ENCODE data around the gene SULT1C3. TPM values are rescaled to one million over a fixed set of nuclear protein-coding genes. Genes with fewer than 3 reads are reported as not detected.

SULT1C3 gene
- total RNA-seq, 2 experiments from 2014 or later: not detected

DNA sequence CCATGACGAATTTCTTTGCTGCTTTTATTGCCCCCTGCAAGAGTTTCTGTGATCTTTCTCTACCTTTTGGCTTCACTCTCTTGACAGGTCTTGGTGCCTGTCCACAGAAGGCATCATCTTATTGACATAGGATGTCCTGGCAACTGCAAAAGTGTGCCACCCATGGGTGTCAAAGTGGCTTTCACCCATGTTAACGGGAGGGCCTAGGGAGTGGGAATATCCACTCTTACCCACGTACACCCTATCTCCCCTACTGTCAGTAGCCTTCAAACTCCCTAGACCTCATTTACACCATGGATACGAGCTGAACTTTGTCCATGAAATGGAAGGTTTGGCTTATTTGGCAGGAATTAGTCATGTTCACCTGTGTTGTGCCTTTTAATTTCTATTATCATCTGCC lies 16.2 kb upstream of the SULT1C3 start:
- ChIA-PET CTCF (no interaction called here), POLR2A (no interaction called here)
- DNase-seq (no peak), ATAC-seq (no peak)
- Mint-ChIP-seq H3K27ac (no peak overlapping the region), H3K4me3 (no peak overlapping the region), H3K4me1 (ENCODE audit: low read depth) (no peaks in the 10 kb centered on the region), H3K27me3 (ENCODE audit: low read depth) (no peaks in the 10 kb centered on the region), H3K36me3 (ENCODE audit: low read depth) (no peaks in the 10 kb centered on the region), H3K9me3 (ENCODE audit: insufficient read depth) (peaks cover 7% of the 10 kb centered on the region)

GRCh38 chr2:108224022-108224421 lies 15.7 kb upstream of the SULT1C3 start:
- ATAC-seq (no peak), DNase-seq (no peak)
- Mint-ChIP-seq H3K27me3 (ENCODE audit: low read depth) (no peaks in the 10 kb centered on the region), H3K36me3 (ENCODE audit: low read depth) (no peaks in the 10 kb centered on the region), H3K4me3 (no peak overlapping the region), H3K27ac (no peak overlapping the region), H3K4me1 (ENCODE audit: low read depth) (no peaks in the 10 kb centered on the region), H3K9me3 (ENCODE audit: insufficient read depth) (peaks cover 7% of the 10 kb centered on the region)
- ChIA-PET POLR2A (no interaction called here), CTCF (no interaction called here)

DNA sequence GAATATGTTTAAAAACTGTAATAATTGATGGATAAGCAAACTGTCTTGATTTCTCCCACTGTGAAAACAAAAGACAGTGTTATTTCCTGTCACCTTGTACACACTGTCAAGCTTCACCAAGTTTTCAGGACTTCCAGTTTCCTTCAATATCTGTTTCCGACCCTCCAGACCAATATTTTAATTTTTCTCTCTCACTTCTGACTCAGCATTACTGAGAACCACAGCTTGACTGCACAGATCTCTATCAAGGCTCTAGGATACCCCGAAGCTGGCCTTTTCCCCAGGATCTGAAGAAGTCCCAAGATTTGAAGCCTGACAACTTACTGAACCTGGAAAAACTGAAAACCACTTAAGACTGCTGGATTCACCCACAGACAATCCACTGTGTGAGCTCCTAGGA lies 13.2 kb upstream of the SULT1C3 start:
- DNase-seq: no peak
- H3K36me3 Mint-ChIP-seq (ENCODE audit: low read depth): no peaks in the 10 kb centered on the region
- no peaks in the 10 kb centered on the region for H3K4me1 Mint-ChIP-seq (ENCODE audit: low read depth)
- CTCF ChIA-PET: no interaction called here
- H3K4me3 Mint-ChIP-seq: no peak overlapping the region
- POLR2A ChIA-PET: no interaction called here
- ATAC-seq: no peak
- no peaks in the 10 kb centered on the region for H3K27me3 Mint-ChIP-seq (ENCODE audit: low read depth)
- peaks cover 7% of the 10 kb centered on the region for H3K9me3 Mint-ChIP-seq (ENCODE audit: insufficient read depth)
- no peak overlapping the region for H3K27ac Mint-ChIP-seq

- Mint-ChIP-seq H3K27ac (no peak overlapping the region), H3K4me3 (no peak overlapping the region), H3K27me3 (ENCODE audit: low read depth) (peaks cover 3% of the 10 kb centered on the region), H3K36me3 (ENCODE audit: low read depth) (no peaks in the 10 kb centered on the region), H3K4me1 (ENCODE audit: low read depth) (no peaks in the 10 kb centered on the region), H3K9me3 (ENCODE audit: insufficient read depth) (peaks cover 7% of the 10 kb centered on the region)
- DNase-seq (no peak), ATAC-seq (no peak)
- ChIA-PET POLR2A (no interaction called here), CTCF (no interaction called here)
These were observed 11.8 kb upstream of the SULT1C3 start for GRCh38 chr2:108228006-108228405.

DNA sequence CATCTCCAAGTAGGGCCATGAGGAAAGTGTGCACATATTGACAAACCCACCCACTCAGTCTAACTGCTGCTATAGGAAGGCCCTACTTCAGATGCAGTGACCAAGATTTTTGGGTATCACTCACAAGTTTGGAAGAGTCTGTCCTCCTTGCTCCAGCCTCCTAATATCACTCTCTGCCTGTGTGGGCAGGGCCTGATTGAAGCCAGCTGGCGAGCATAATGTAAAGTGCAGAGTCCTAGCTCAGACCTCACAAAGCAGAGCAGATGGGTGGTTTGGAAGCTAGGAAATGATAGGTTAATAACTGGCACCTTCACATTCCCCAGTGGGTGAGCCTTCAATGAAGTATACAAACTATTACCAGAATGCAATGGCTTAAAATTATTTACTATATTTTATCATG lies 11.2 kb upstream of the SULT1C3 start:
- ChIA-PET POLR2A (no interaction called here), CTCF (no interaction called here)
- no peak for DNase-seq
- H3K4me1 Mint-ChIP-seq (ENCODE audit: low read depth): no peaks in the 10 kb centered on the region
- peaks cover 6% of the 10 kb centered on the region for H3K9me3 Mint-ChIP-seq (ENCODE audit: insufficient read depth)
- no peak overlapping the region for H3K27ac Mint-ChIP-seq
- no peak overlapping the region for H3K4me3 Mint-ChIP-seq
- H3K36me3 Mint-ChIP-seq (ENCODE audit: low read depth): no peaks in the 10 kb centered on the region
- peaks cover 3% of the 10 kb centered on the region for H3K27me3 Mint-ChIP-seq (ENCODE audit: low read depth)
- ATAC-seq: no peak

DNA sequence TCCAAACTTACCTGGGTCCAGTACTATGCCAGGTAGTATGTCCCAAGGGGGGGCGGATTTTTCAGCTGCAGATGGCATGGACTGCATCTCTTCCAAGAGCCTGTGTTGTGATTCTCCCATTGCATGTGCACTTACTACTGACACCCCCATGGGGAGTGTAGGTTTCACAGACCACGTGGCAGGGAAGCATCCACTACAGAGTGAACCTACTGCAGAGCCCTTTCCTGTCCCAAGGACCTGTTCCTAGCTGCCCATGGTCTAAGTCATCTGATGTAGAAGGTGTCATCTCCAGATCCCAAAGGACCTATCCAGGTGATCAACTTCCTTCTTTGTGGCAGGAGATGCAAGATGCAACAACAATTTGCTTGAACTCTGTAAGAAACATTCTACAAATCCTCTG lies 9.9 kb upstream of the SULT1C3 start:
- H3K27me3 Mint-ChIP-seq (ENCODE audit: low read depth): peaks cover 3% of the 10 kb centered on the region
- ATAC-seq (no peak), DNase-seq (no peak)
- H3K4me3 Mint-ChIP-seq: no peak overlapping the region
- H3K27ac Mint-ChIP-seq: no peak overlapping the region
- no peaks in the 10 kb centered on the region for H3K4me1 Mint-ChIP-seq (ENCODE audit: low read depth)
- POLR2A ChIA-PET: no interaction called here
- no peaks in the 10 kb centered on the region for H3K9me3 Mint-ChIP-seq (ENCODE audit: insufficient read depth)
- H3K36me3 Mint-ChIP-seq (ENCODE audit: low read depth): no peaks in the 10 kb centered on the region
- CTCF ChIA-PET: no interaction called here

GRCh38 chr2:108235577-108235976 lies 4.2 kb upstream of the SULT1C3 start:
- Mint-ChIP-seq H3K36me3 (ENCODE audit: low read depth) (no peaks in the 10 kb centered on the region), H3K4me3 (no peak overlapping the region), H3K4me1 (ENCODE audit: low read depth) (no peaks in the 10 kb centered on the region), H3K9me3 (ENCODE audit: insufficient read depth) (peaks cover 6% of the 10 kb centered on the region), H3K27ac (no peak overlapping the region), H3K27me3 (ENCODE audit: low read depth) (peaks cover 3% of the 10 kb centered on the region)
- ChIA-PET CTCF (no interaction called here), POLR2A (no interaction called here)
- ATAC-seq (no peak), DNase-seq (no peak)

- Mint-ChIP-seq H3K4me1 (ENCODE audit: low read depth) (no peaks in the 10 kb centered on the region), H3K27me3 (ENCODE audit: low read depth) (peaks cover 3% of the 10 kb centered on the region), H3K4me3 (no peak overlapping the region)
These were observed 3.0 kb upstream of the SULT1C3 start for GRCh38 chr2:108236676-108237335.

GRCh38 chr2:108240966-108241365 lies 1.2 kb downstream of the SULT1C3 start:
- H3K27me3 Mint-ChIP-seq (ENCODE audit: low read depth): no peaks in the 10 kb centered on the region
- H3K27ac Mint-ChIP-seq: no peak overlapping the region
- no peaks in the 10 kb centered on the region for H3K4me1 Mint-ChIP-seq (ENCODE audit: low read depth)
- DNase-seq (no peak), ATAC-seq (no peak)
- CTCF ChIA-PET: no interaction called here
- no peaks in the 10 kb centered on the region for H3K36me3 Mint-ChIP-seq (ENCODE audit: low read depth)
- POLR2A ChIA-PET: no interaction called here
- no peak overlapping the region for H3K4me3 Mint-ChIP-seq
- peaks cover 6% of the 10 kb centered on the region for H3K9me3 Mint-ChIP-seq (ENCODE audit: insufficient read depth)

More at GRCh38 chr2:108236676-108237335, 3.0 kb upstream of the SULT1C3 start:
- no peaks in the 10 kb centered on the region for H3K36me3 Mint-ChIP-seq (ENCODE audit: low read depth)
- H3K9me3 Mint-ChIP-seq (ENCODE audit: insufficient read depth): peaks cover 6% of the 10 kb centered on the region
- ATAC-seq (no peak), DNase-seq (no peak)
- no peak overlapping the region for H3K27ac Mint-ChIP-seq
- ChIA-PET POLR2A (no interaction called here), CTCF (no interaction called here)

DNA sequence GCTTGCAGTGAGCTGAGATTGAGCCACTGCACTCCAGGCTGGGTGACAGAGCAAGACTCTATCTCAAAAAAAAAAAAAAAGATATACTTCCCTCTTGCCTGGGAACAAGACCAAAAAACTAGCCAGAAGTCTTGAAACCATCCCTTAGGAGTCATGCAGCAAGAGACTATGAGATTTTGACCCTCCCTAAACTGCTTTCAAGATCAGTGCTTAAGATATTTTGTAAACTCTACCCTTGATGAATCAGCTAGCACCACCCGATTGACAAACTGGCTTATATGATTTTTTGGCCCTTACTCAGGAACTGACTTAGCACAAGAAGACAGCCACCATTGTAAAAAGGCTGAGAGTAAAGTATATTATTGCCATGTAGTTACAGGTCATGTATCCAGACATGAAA lies 3.8 kb downstream of the SULT1C3 start:
- Mint-ChIP-seq H3K27me3 (ENCODE audit: low read depth) (no peaks in the 10 kb centered on the region), H3K4me3 (no peak overlapping the region), H3K9me3 (ENCODE audit: insufficient read depth) (no peaks in the 10 kb centered on the region), H3K27ac (no peak overlapping the region), H3K36me3 (ENCODE audit: low read depth) (no peaks in the 10 kb centered on the region), H3K4me1 (ENCODE audit: low read depth) (no peaks in the 10 kb centered on the region)
- DNase-seq (no peak), ATAC-seq (no peak)
- ChIA-PET CTCF (no interaction called here), POLR2A (no interaction called here)

DNA sequence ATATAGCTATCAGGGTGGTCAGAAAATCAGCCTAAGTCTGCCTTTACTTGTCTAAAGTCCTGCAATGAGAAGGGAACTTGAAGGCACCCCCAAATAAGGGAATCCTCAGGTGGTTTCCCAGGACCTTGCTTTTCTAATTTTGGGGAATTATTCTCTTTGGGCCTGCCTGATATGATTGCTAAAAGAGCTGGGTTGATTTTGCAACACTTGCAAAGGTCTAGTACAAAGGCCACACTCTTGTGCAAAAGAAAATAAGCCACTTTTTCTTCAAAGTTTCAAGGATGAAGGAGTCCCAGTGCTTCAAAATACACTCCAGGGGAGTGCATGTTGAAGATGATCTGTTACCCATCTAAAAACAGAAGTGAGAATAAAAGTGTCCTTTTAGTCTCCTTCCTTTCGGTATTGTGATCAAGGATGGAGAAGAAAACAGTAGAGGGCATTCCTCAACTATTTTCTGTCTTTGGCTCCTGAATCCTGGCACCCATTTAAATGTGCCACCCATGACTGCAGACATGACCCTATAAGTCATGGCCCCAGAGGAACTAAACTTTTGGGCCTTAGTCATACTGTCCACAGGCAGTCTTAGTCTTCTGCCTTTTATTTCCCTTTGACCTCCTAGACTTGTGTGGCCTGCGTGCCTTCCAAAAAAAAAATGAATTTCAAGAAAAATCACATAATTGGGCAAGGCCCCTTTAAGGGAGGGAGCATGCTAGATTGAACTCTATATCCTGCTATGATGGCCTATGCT lies 5.1 kb downstream of the SULT1C3 start:
- no peaks in the 10 kb centered on the region for H3K4me1 Mint-ChIP-seq (ENCODE audit: low read depth)
- H3K36me3 Mint-ChIP-seq (ENCODE audit: low read depth): no peaks in the 10 kb centered on the region
- ATAC-seq (no peak), DNase-seq (no peak)
- no peak overlapping the region for H3K27ac Mint-ChIP-seq
- H3K27me3 Mint-ChIP-seq (ENCODE audit: low read depth): no peaks in the 10 kb centered on the region
- no peaks in the 10 kb centered on the region for H3K9me3 Mint-ChIP-seq (ENCODE audit: insufficient read depth)
- POLR2A ChIA-PET: no interaction called here
- H3K4me3 Mint-ChIP-seq: no peak overlapping the region
- CTCF ChIA-PET: no interaction called here

DNA sequence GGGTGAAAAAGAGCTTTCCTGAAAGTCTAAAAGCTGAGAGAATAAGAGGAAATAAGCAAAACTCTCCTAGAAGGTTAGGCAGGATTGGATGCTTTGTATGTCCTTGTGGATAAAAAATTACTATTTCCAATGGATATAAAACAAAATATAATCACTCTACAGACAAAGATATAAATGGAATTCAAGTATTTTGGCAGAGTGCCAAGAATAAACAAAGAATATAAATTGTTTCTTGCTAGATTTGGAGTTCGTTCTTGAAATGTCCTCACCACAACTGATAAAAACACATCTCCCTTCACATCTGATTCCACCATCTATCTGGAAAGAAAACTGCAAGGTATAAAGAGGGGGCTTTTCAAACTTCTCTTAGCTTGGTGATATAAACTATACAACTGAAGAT lies 13.3 kb downstream of the SULT1C3 start:
- ChIA-PET CTCF (no interaction called here), POLR2A (no interaction called here)
- no peak for DNase-seq
- Mint-ChIP-seq H3K4me3 (no peak overlapping the region), H3K27me3 (ENCODE audit: low read depth) (peaks cover 4% of the 10 kb centered on the region), H3K36me3 (ENCODE audit: low read depth) (no peaks in the 10 kb centered on the region), H3K27ac (no peak overlapping the region), H3K9me3 (ENCODE audit: insufficient read depth) (no peaks in the 10 kb centered on the region), H3K4me1 (ENCODE audit: low read depth) (no peaks in the 10 kb centered on the region)
- ATAC-seq: no peak
